Breast epithelium (tissue), 3 donors: ENCODE results near the gene RWDD2A.

Experiments
- CTCF ChIP-seq, 3 donors: fragments of 450-650 bp; IDR thresholded peaks; one replicate each; pipeline ENCODE4 v1.5.1; 2016 to 2017; ENCODE audit warnings: antibody characterized with exemption in 3 of 3, mild to moderate bottlenecking in 3 of 3, moderate library complexity in 3 of 3
- POLR2AphosphoS5 ChIP-seq, 3 donors: sonication (generic); formaldehyde crosslinking; IDR thresholded peaks; one replicate each; pipeline ENCODE4 v1.6.1; 2017; ENCODE audit warnings: antibody characterized with exemption in 3 of 3

- TF ChIP-seq CTCF (IDR thresholded peaks at IDR 0.05) (no peak), POLR2AphosphoS5 (IDR thresholded peaks at IDR 0.05) (no peak)
Observed at GRCh38 chr6:83231146-83231545, 38.0 kb downstream of the RWDD2A start.
